Thymus (tissue), 11 donors: ENCODE data around the gene TEAD1. TPM values are rescaled to one million over a fixed set of nuclear protein-coding genes. Genes with fewer than 3 reads are reported as not detected.
"Not testable (repeated sequence)": the region's sequence is repeated elsewhere in the genome, so short reads cannot be mapped to it uniquely, and the experiment has no call there.

Experiments used
- DNase-seq, 9 donors: peaks; one replicate each; pipeline ENCODE4 v3.0.0-alpha.2; 2013; ENCODE audit warnings: low spot score in 9 of 9, low read depth in 6 of 9, missing footprints in 1 of 9
- H3K27ac ChIP-seq, 2 donors: one replicate each; pipeline ENCODE4 v1.5.1; 2013; ENCODE audit warnings: control low read depth in 1 of 2, low read depth in 1 of 2, low read length in 1 of 2, mild to moderate bottlenecking in 1 of 2, moderate library complexity in 1 of 2
- H3K27me3 ChIP-seq, 2 donors: one replicate each; pipeline ENCODE4 v1.5.1; 2013; ENCODE audit warnings: low read length in 1 of 2; ENCODE audit not compliant: control insufficient read depth in 2 of 2, insufficient read depth in 1 of 2
- H3K36me3 ChIP-seq, 2 donors: one replicate each; pipeline ENCODE4 v1.5.1; 2013; ENCODE audit warnings: low read length in 1 of 2, mild to moderate bottlenecking in 1 of 2, moderate library complexity in 1 of 2; ENCODE audit not compliant: control insufficient read depth in 2 of 2, insufficient read depth in 2 of 2
- H3K4me1 ChIP-seq, 2 donors: one replicate each; pipeline ENCODE4 v1.5.1; 2013; ENCODE audit warnings: low read length in 2 of 2; ENCODE audit not compliant: control insufficient read depth in 2 of 2, insufficient read depth in 2 of 2
- H3K4me3 ChIP-seq, 2 donors: one replicate each; pipeline ENCODE4 v1.5.1; 2013; ENCODE audit warnings: low read length in 2 of 2, control low read depth in 1 of 2, mild to moderate bottlenecking in 1 of 2
- H3K9me3 ChIP-seq, 2 donors: one replicate each; pipeline ENCODE4 v1.5.1; 2013; ENCODE audit warnings: low read length in 1 of 2, mild to moderate bottlenecking in 1 of 2; ENCODE audit not compliant: control insufficient read depth in 2 of 2, insufficient read depth in 1 of 2
- WGBS: extraction: QIAGEN DNeasy Blood & Tissue Kit; methylation state at CpG from one replicate; pipeline ENCODE4 v1.1.7; 2013; 5-methylcytosine and 5-hydroxymethylcytosine counted together
- polyA plus RNA-seq: library from polyadenylated mRNA; stranded (reverse); fragments of 200-250 nt; gene quantifications from one replicate; pipeline ENCODE4 v1.2.3, GENCODE V29; 2013
- total RNA-seq: library from RNA; stranded (reverse); fragments of 120-200 nt; gene quantifications from one replicate; pipeline ENCODE4 v1.2.4, GENCODE V29; 2013
- donor health status: healthy.

TEAD1 gene
- total and polyA plus RNA-seq, 2 donors, result 3.7 to 5.4 TPM

DNA sequence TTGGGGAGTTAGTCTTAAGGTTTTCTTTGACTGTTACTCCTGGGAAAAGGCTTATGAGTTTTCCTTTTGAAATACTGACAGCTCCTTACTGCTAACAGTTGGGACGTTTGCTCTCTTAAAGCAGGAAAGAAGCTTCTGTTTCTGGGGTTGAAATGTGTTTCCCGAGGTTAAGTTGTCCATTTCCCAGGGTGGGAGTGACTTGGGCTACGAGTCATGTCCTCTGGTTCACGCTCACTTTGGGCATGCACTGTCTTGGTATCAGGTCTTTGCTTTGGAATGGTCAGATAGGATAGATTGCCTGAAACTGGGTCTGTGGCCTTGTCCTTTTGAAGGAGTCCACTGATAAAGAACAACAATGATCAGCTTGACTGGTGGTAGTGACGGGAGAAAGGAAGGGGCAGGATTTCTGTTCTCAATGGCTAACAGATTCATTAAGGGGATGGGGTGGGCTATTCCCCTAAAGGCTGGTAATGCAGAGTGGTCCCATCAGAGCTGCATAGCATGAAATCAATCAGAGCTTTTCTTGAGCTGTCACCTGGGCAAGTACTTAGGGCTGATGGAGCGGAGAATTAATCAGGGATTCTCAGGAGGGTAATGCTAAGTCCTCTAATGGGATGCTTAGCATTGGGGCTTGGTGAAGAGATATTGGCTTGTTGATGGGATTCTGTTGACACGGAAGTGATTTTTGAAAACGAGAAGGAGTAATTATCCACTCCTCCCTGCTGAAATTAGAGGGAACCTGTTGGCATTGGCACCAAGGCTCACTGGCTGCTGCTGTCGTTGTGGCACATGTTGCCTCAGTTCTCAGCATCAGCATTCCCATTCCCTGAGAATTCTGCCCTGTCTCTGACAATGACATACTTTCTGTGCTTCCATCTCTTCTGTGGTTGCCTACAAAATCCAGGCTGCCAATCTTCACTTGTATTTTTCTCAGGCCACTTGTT is 81.6 kb downstream of the TEAD1 start:
- no peak for DNase-seq
- no peaks in the 10 kb centered on the region for H3K27me3 ChIP-seq
- WGBS, result 81% methylated on average over 9 of the region's 9 CpGs
- H3K36me3 ChIP-seq, result no peaks in the 10 kb centered on the region
- no peak overlapping the region for H3K27ac ChIP-seq
- no peaks in the 10 kb centered on the region for H3K9me3 ChIP-seq
- H3K4me1 ChIP-seq, result no peaks in the 10 kb centered on the region
- H3K4me3 ChIP-seq, result no peak overlapping the region

DNA sequence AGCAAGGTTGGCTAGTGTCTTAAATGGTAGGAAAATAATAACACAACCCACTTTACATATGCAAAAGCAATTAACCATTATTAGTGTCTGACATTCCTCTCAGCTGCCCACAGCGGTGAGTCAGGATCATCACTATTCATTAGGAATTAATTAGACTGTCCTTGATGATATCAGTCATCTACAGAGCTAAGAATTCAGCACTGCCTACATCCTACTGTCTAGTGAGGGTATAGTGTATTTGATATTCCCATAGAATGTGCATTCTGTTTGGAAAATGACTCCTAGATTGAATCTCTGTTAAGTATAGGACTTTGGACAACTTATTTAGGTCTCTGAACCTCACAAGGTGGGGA is 82.2 kb downstream of the TEAD1 start:
- no peak for DNase-seq
- no peaks in the 10 kb centered on the region for H3K9me3 ChIP-seq
- H3K27ac ChIP-seq, result no peak overlapping the region
- H3K4me3 ChIP-seq, result no peak overlapping the region
- no peaks in the 10 kb centered on the region for H3K4me1 ChIP-seq
- 90% methylated on average over 1 of the region's 1 CpG for WGBS
- no peaks in the 10 kb centered on the region for H3K27me3 ChIP-seq
- H3K36me3 ChIP-seq, result no peaks in the 10 kb centered on the region

DNA sequence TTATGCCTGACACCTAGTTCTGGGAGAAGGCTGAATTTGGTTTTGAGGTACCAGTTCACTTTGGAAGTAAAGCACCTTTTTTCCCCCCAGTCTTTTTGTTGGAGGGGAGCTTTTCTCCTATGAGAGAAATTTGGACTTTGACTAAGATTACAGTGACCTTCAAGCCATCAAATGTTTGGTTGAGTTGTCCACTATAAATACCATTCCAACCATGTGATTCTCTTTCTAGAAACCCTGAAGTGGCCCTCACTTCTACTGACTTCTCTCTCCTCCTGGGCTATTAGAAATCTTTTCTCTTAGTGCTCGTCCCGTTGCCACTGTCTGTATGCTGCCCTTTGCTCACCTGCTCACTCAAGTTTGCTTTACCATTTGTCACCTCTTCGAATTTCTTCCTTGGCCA is 82.6 kb downstream of the TEAD1 start:
- Histone ChIP-seq H3K27me3 (no peaks in the 10 kb centered on the region), H3K4me3 (no peak overlapping the region), H3K4me1 (no peaks in the 10 kb centered on the region), H3K36me3 (no peaks in the 10 kb centered on the region), H3K9me3 (no peaks in the 10 kb centered on the region), H3K27ac (no peak overlapping the region)
- WGBS, result 57% methylated on average over 3 of the region's 3 CpGs
- DNase-seq, result no peak

DNA sequence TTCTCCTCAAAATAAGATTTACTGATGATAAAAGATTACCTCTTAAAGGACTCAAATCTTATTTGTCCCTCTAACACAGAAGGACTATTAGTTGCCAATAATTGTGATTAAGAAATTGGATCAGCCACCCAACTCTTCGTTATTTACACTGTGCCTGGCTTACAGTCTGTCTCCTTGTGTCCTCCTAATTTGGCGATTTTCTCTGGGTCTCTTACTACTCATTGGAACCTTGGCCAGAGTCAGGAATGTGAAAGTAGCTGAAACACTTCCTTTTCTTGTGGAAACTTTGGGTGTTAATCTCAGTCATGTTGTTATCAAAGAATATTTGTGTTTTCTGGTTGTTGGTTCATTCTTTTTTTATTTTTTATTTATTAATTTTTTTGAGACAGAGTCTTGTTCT is 83.2 kb downstream of the TEAD1 start:
- DNase-seq, result no peak
- Histone ChIP-seq H3K27me3 (no peaks in the 10 kb centered on the region), H3K4me3 (no peak overlapping the region), H3K4me1 (no peaks in the 10 kb centered on the region), H3K36me3 (no peaks in the 10 kb centered on the region), H3K9me3 (no peaks in the 10 kb centered on the region), H3K27ac (no peak overlapping the region)
- 86% methylated on average over 2 of the region's 2 CpGs for WGBS

DNA sequence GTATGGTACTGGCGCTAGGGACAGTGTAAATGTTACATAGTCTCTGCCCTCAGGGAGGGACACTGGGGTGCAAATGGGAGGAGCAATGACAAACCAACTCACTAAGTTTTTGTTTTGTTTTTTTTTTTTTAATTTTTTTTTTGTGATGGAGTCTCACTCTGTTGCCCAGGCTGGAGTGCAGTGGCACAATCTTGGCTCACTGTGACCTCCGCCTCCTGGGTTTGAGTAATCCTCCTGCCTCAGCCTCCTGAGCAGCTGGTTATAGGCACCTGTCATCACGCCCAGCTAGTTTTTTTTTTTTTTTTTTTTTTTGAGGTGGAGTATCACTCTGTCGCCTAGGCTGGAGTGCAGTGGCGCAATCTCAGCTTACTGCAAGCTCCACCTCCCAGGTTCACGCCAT is 83.9 kb downstream of the TEAD1 start:
- H3K4me3 ChIP-seq, H3K36me3 ChIP-seq, H3K27ac ChIP-seq, DNase-seq, H3K27me3 ChIP-seq, H3K4me1 ChIP-seq, H3K9me3 ChIP-seq: not testable (repeated sequence)
- 99% methylated on average over 6 of the region's 6 CpGs for WGBS

DNA sequence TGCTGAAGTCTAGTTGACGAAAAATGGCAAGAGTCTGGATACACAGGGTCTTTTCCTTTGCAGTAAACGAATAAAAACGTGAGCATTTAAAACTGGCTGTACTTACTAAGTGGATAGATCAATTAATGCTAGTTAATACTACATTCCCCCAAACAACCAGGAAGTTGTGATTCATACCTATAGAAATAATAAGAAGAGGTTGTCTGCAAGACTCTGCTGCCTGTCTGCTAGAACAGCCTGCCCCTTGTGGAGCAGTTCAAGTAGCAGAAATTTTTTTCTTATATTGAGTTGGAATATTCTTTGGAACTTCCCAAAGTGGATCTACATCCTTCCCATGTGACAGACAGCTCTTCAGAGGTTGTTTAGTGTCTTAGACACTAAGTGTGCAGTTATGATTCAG is 86.8 kb downstream of the TEAD1 start:
- DNase-seq, result no peak
- H3K9me3 ChIP-seq, result no peaks in the 10 kb centered on the region
- 89% methylated on average over 3 of the region's 3 CpGs for WGBS
- peaks cover 0 to 4% of the 10 kb centered on the region in 2 donors for H3K4me1 ChIP-seq
- no peak overlapping the region for H3K4me3 ChIP-seq
- no peak overlapping the region for H3K27ac ChIP-seq
- H3K36me3 ChIP-seq, result no peaks in the 10 kb centered on the region
- H3K27me3 ChIP-seq, result no peaks in the 10 kb centered on the region

DNA sequence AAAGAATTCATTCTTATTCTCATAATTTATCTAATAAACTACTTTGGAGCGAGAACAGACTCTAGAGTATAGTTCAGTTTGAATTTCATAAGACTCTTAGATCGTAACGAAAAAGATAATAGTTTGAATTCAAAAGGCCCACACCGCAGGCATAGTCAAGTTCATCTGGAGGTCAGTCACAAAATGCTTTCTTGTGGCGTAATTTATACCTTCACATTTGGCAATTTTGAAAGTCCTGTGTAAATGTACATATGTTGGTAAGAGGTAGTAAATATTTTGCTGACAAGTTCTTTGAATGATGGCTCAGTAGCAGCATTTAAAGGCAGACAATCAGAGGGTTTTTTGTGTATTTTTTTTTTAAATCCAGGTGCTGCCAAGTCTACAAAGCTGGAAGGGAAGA is 88.1 kb downstream of the TEAD1 start:
- DNase-seq, result no peak
- Histone ChIP-seq H3K9me3 (no peaks in the 10 kb centered on the region), H3K27me3 (no peaks in the 10 kb centered on the region), H3K4me1 (peaks cover 0 to 4% of the 10 kb centered on the region in 2 donors), H3K27ac (no peak overlapping the region), H3K4me3 (no peak overlapping the region), H3K36me3 (no peaks in the 10 kb centered on the region)
- WGBS, result 94% methylated on average over 5 of the region's 5 CpGs

DNA sequence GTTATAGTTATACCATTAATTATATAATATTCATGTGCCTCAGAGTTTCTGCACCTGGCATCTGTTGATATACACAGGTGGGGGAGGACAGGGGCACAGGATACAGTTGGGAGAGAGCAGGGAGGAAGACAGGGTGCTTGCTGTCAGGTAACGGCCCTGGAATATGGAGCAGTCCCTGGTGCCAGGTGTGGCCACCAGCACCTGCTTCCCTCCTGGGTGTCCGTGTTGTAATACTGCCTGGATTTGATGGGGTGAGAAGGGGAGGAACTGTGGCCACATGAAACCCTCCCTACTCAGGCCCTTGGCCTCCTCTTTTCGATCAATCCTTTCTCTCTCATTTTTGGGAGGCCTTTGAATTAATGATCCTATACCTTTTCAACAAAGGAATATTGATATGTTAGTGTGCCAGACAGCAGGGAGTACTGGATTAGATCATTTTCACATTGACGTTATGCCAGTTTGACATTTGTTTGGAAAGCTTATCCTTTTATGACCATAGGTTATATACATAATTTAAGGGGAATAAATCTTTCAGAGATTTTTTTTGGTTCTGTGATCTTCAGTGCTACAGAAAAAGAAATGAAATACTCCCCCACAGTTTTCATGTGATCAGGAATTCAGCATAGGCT is 88.6 kb downstream of the TEAD1 start:
- no peaks in the 10 kb centered on the region for H3K36me3 ChIP-seq
- no peak overlapping the region for H3K27ac ChIP-seq
- 95% methylated on average over 4 of the region's 4 CpGs for WGBS
- H3K4me1 ChIP-seq, result peaks cover 0 to 4% of the 10 kb centered on the region in 2 donors
- H3K4me3 ChIP-seq, result no peak overlapping the region
- no peak for DNase-seq
- H3K9me3 ChIP-seq, result no peaks in the 10 kb centered on the region
- no peaks in the 10 kb centered on the region for H3K27me3 ChIP-seq

DNA sequence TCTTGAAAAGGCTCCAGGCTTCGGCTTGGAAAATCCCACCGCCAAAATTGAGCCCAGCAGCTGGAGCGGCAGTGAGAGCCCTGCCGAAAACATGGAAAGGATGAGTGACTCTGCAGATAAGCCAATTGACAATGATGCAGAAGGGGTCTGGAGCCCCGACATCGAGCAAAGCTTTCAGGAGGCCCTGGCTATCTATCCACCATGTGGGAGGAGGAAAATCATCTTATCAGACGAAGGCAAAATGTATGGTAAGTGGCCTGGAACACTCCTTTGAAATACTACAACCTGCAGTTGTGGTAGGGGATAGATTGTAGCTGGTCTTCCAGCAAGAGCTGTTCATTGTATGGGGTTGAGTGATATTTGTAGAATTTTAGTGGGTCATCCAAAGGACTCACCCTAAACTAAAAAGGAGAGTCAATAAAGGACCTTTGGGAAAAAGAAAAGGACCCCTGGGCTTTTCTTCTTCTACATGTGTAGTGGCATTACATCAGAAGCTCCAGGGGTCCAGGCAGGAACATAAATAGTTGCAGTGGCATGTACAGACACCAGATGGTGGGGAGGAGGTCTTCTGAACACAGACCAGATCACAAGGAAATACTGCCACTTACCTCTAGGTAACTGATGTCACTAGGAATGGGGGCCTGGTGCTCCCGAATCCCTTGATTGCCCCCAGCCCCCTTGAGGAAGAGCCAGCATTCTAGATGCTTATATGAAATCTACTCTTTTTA is 90.1 kb downstream of the TEAD1 start:
- H3K27ac ChIP-seq, result no peak overlapping the region
- peaks cover 0 to 7% of the 10 kb centered on the region in 2 donors for H3K4me1 ChIP-seq
- 91% methylated on average over 8 of the region's 8 CpGs for WGBS

More for the DNA sequence above, 90.1 kb downstream of the TEAD1 start:
- Histone ChIP-seq H3K36me3 (no peaks in the 10 kb centered on the region), H3K27me3 (no peaks in the 10 kb centered on the region), H3K9me3 (no peaks in the 10 kb centered on the region), H3K4me3 (no peak overlapping the region)
- no peak for DNase-seq
